CMK (cell line): ENCODE results near the gene SCRN2.

Experiments used
- DNase-seq: peaks from one replicate; pipeline ENCODE4 v3.0.0-alpha.2; 2010; ENCODE audit warnings: low read depth

SCRN2 gene

DNA sequence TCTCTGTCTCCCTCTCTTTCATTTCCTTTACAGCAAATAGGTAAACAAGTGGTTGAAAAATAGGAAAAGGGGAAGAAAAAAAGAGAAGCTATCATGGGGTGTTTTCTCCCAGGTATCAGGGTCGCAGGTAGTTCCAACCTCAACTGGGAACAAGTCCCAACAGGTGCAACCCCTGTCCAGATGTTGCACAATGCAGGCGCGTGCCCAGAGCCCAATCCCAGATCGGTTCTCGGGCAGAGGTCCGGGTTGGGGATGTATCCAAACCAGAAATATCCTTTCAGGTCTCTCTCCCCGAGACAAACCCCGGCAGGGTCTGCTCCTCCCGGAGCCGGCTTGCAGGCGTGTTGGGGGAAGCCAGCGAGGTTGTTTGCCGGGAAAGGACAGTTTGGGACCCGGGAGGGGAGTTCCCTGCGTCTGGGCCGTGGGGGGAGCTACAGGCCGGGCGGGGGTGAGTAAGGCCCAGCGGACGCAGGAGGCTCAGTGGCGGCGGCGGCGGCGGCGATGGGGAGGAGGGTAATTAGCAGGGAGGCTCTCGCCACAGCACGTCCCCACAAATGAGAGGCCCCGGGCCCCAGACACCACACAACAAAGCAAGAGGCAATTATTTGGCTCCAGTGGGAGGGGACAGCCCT lies 31.1 kb upstream of the SCRN2 start:
- DNase-seq, result no peak

- no peak for DNase-seq
These were observed 30.0 kb upstream of the SCRN2 start for GRCh38 chr17:47871048-47871447.

- DNase-seq, result no peak
These were observed 29.0 kb upstream of the SCRN2 start for GRCh38 chr17:47870056-47870455.

- no peak for DNase-seq
These were observed 28.0 kb upstream of the SCRN2 start for GRCh38 chr17:47869114-47869513.

DNA sequence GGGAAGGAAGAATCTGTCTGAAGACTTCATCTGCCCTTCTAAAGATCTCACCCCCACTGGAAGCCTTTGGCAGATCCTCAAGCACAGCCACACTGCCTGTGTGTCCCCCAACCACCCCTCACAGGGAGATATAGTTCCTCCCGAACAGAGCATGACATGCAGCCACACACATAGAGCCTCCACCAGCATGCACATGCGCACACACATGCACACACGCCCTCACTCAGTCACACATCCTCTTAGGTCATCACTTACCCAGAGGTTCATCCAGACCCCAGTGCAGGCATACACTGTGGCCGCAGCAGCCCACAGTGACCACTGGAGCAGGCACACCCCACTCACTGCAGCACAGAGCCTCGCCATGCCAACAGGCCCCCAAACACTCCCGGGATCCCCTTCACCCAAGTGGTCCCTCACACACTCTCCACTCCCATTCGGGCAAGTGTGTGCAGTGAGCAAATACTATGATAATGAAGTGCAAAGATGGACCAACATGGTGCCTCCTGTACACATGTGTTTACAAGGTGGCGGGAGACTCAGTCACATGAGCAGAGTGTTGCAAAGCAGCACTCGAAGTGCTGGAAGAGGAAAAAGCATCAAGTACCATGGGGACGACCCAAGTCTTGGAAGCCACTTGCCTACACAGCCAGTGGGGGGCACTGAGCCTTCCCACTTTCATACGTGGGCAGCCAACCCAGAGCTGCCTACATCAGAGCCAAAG lies 26.9 kb upstream of the SCRN2 start:
- no peak for DNase-seq

DNA sequence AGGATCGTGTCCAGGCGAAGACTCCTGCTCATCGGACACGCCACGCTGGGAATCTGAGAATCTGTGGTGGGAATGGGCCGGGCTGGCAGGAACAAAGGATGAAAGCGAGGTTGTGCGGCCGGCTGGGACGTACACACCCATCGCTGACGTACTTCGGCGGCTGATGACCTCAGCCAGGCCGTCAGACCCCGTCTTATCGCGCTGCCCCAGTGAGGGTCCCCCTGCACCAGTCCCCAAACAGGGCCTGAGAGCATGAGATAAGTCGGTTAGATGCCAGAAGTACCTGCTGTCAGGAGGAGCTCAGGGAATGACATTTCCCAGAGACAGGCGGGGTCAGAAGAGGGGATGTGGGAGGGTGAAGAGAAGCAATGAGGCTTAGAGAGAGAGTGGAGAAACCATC lies 25.9 kb upstream of the SCRN2 start:
- no peak for DNase-seq

- DNase-seq, result no peak
These were observed 23.7 kb upstream of the SCRN2 start for GRCh38 chr17:47864791-47865216.

DNA sequence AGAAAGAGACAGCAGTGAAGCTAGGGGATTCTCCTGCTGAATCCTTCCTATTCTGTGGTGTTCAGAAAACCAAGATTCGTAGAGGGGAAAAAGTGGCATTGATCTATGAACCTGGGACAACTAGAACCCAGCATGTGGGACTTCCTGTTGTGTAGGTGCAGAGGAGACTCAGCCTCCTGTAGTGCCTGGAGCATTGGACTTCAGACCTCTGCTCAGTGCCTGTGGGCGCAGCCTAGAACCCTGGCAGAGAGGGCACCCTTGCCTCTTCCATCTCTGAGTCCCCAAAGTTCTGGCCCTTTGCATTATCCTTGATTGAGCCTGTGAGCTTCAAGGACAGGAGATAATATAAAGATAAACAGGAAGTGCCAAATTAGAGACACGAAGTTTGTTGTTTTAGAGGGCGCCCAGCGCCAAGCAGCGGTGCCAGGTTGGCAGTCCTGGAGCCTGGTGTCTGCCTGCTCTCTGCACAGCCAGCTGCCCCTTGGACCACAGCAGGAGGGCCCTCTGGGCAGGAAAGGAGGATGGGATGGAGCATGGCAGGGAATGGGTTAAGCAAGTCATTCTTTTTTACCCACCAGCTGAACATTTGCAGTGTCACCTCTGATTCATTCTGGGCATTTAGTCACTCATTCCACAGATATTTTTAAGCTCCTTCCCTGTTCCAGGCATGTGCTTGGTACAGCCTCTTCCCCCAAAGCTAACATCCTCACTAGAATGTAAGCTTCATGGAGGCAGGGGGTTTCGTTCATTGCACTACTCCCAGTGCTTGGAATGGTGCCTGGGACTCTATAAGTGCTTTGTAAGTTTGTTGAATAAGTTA lies 21.8 kb upstream of the SCRN2 start:
- DNase-seq, result no peak

- no peak for DNase-seq
These were observed 19.3 kb upstream of the SCRN2 start for GRCh38 chr17:47860386-47860785.

DNA sequence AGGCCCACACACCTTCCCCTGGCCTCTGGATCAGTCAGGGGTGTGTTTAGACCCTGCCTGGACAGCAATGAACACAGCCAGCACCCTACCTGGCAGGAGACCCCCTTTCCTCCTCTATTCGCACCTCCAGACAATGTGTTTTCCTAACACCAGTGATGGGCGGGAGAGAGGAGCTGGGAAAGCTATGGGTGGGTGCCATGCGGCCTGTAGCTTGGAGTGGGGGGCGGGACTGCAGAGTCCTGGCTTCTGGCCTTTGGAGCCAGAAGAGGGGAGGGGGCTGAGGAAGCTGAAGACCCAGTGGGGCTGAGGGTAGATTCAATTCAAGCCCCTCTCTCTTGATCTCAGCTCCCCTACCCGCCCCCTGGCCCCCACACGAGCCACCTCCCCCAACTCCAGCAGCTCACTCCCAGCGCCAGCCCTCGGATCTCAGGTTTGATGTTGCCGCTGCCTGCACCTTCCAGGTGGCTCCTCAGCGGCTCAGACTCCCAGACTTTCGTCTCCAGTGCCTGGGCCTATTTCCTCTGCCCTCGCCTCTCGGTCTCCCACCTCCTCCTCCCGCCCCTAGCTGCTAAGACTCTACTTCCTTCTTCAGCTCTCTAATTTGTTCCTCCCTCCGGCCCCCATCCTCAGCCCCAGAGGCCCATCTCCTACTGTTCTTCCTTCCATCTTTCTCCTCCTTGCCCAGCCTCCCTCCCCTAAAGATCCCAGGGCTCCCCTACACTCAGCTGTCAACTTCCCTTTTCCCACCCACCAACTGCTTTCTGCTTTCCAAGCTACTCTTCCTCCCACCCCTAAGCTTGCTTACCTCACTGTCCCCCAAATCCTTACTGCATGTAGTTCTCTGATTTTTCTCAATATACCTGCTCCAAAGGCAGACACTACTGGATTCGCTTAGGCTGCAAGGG lies 16.7 kb upstream of the SCRN2 start:
- no peak for DNase-seq

DNA sequence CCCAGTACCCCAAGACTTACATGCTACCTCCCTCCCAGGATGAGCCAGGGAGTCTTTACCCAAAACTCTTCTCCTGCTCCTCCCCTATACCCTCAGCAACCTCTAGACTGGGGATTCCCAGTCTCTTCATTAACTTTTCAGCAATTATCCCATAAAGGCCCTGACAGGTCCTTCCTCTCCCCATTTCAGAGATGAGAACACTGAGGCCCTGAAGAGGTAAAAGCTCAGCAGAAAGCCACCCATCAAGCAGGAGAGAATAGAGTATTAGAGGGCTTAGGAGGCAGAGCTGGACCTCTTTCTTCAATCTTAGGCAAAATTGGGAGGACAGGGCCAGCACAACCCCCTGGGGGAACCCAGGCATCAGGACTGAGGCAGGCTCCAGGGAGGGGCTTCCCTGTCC lies 15.8 kb upstream of the SCRN2 start:
- no peak for DNase-seq

DNA sequence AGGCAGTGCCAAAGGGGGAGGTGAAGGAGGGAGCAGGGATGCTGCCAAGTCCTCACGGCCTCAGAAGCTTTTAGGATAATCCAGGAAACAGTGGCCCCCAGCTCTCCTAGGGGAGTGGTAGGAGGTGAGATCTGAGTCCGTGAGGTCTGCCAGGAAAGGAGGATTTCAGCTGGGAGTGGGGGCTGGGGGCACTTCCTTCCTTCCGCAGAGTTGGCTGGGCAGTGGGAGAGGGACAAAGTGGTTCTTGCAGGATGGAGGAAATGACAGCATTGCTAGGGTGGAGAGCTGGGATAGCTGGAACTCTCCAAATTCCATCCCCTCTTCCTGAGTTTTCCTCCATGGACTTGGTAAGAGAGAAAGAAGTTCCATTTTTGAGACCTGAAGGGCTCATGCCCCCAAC lies 14.7 kb upstream of the SCRN2 start:
- DNase-seq, result no peak

DNA sequence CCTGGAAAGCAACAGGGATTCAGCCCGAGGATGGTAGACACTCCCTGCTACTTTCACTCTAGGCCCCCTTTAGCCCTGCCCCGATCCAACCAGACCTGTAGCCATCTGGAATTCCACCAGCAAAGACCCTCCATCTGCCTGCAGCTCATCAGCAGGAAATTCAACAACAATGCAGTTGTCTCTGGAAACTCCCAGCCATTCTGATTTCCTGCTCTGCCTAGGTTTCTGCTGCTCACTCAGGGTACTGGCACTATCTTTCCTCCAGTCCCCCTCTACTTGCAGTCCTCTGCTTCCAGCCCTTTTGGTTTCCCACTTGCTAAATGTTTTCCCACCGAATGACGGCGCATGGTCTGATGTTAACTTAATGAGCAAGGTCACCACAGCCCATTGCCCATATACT lies 12.5 kb upstream of the SCRN2 start:
- no peak for DNase-seq

- DNase-seq, result no peak
These were observed 11.3 kb upstream of the SCRN2 start for GRCh38 chr17:47852113-47852949.

DNA sequence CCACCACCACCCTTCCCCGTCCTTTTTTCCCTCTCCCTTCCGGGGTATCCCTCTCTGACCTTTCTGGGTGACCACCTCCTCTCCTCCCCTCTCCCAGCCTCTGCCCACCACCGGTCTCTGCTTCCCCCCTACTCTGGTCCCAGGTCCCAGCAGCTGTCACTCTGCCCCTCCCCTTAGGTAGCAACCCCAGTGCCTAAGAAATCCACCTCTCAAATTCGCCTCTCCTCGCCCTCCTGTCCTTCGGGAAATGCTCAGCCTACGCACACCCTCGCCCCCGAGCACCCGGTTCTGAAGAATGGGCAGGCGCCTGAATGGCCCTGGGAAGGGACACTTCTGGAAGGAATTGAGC lies 10.7 kb upstream of the SCRN2 start:
- no peak for DNase-seq

- DNase-seq, result no peak
These were observed 9.9 kb upstream of the SCRN2 start, which contains the start of gene SP6 for GRCh38 chr17:47850692-47851573. TSS of gene SP6 (minus strand) at chr17:47851163. CDS start at chr17:47848429, 2,734 bp downstream.

DNA sequence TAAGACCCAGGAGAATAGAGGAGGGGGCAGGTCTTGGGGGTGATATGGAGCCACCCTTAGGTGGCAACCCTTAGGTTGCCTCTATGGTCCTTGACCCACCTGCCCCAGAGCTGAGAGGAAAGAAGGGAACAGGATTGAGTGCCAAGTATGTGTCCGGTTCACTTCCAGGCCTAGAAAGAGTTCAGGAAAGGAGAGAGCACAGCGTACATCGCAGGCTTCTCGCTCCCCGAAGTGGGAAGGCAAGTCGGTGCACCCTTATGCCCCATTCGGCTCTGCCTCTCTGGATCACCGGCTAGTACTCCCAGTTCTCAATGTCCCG lies 9.3 kb upstream of the SCRN2 start:
- no peak for DNase-seq

- DNase-seq, result no peak
These were observed 7.1 kb upstream of the SCRN2 start for GRCh38 chr17:47848198-47848513.

GRCh38 chr17:47847341-47848197 lies 6.5 kb upstream of the SCRN2 start:
- no peak for DNase-seq
